DOHH2 (cell line): ENCODE results near the gene ZNF627.

Source experiments
- H3F3A ChIP-seq: fragments of 200-600 bp; sonication (generic), shearing (Covaris generic); 2 replicates; pipeline ENCODE4 v1.6.0; 2016; ENCODE audit warnings: antibody characterized with exemption, mild to moderate bottlenecking; ENCODE audit not compliant: control insufficient read depth, insufficient read depth
- H3K27ac ChIP-seq: fragments of 200-600 bp; sonication (generic); 2 replicates; pipeline ENCODE4 v1.5.1; 2014; ENCODE audit warnings: low read depth, mild to moderate bottlenecking, low read length, moderate library complexity
- H3K27me3 ChIP-seq: fragments of 200-600 bp; sonication (generic); 2 replicates; pipeline ENCODE4 v1.6.1; 2014; ENCODE audit warnings: mild to moderate bottlenecking, low read length, mixed read lengths; ENCODE audit not compliant: control insufficient read depth
- H3K36me3 ChIP-seq: fragments of 200-600 bp; sonication (generic); 2 replicates; pipeline ENCODE4 v1.6.1; 2014; ENCODE audit warnings: mild to moderate bottlenecking, low read length, moderate library complexity, mixed read lengths; ENCODE audit not compliant: control insufficient read depth
- H3K4me1 ChIP-seq: fragments of 200-600 bp; sonication (generic); 2 replicates; pipeline ENCODE4 v1.6.1; 2014; ENCODE audit warnings: mild to moderate bottlenecking, low read length, mixed read lengths; ENCODE audit not compliant: control insufficient read depth
- H3K4me2 ChIP-seq: fragments of 200-600 bp; sonication (generic); 2 replicates; pipeline ENCODE4 v1.6.0; 2014; ENCODE audit warnings: mild to moderate bottlenecking, low read length, moderate library complexity
- H3K4me3 ChIP-seq: fragments of 200-600 bp; sonication (generic); 2 replicates; pipeline ENCODE4 v1.5.1; 2014; ENCODE audit warnings: mild to moderate bottlenecking, low read length, mixed read lengths
- H3K79me2 ChIP-seq: fragments of 200-600 bp; sonication (generic); 2 replicates; pipeline ENCODE4 v1.6.1; 2014; ENCODE audit warnings: mild to moderate bottlenecking, low read length, mixed read lengths; ENCODE audit not compliant: control insufficient read depth
- H3K9me2 ChIP-seq: fragments of 200-600 bp; sonication (generic); replicated peaks from 2 replicates; pipeline ENCODE4 v1.6.1; 2014; ENCODE audit warnings: mild to moderate bottlenecking, low read length, mixed read lengths; ENCODE audit not compliant: control insufficient read depth
- H3K9me3 ChIP-seq: fragments of 200-600 bp; sonication (generic); 2 replicates; pipeline ENCODE4 v1.6.1; 2014; ENCODE audit warnings: antibody characterized with exemption, low read length, mixed read lengths; ENCODE audit not compliant: control insufficient read depth, insufficient read depth
- H4K20me1 ChIP-seq: fragments of 200-600 bp; sonication (generic); 2 replicates; pipeline ENCODE4 v1.6.0; 2014; ENCODE audit warnings: low read depth, mild to moderate bottlenecking, antibody characterized with exemption, low read length, moderate library complexity; ENCODE audit not compliant: control insufficient read depth, insufficient read depth
- EZH2phosphoT487 ChIP-seq: fragments of 200-600 bp; sonication (generic); IDR thresholded peaks from 2 replicates; pipeline ENCODE4 v1.6.1; 2017; ENCODE audit warnings: borderline replicate concordance, mild to moderate bottlenecking, antibody characterized with exemption, low read length, moderate library complexity, mixed read lengths
- TF ChIP-seq, protein P1 (sequence below): fragments of 200-600 bp; sonication (generic); IDR thresholded peaks from one replicate; pipeline ENCODE4 v1.5.1; 2014; ENCODE audit warnings: antibody characterized with exemption, mild to moderate bottlenecking, low read depth, low read length; ENCODE audit not compliant: poor library complexity, severe bottlenecking

Gene ZNF627

DNA sequence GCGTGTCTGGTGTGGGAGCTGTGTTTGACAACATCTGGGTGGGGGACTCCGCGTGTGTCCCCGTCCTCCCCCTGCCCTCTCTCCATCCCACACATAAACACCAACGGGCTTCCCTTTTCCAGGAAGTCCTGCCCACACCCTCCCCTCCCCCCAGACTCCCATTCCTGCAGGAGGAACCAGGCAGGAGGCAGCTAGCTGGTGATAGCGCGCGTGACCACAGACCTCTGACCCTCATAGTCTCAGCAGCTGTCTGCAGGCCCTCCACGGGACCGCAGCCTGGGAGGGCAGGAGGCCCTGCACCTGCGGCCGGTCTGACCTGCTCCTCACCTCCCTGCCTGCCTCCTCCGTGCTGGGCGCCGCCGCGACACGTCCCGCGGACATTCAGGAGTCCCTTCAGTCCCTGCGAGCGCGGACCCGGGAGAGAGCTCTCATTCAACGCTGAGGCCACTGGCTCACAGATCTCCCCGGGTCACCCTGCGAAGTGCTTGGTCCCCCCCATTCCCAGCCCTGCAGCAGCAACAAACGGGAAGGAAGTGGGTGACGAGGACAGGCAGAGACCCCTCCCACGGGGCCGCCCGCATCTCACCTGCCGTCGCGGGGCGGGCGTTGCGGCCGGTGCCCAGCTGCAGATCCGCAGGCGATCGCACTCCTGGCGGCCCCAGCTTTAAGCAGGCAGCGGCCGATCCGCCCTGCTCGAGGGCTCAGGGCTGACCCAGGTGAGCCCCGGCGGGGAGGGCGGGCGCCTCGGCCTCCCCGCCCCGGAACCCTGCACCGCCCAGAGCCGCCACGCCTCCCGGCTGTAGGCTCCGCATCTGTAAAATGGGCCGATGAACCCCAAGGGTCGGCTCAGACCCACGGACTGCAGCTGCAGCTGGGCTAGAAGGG, 18.8 kb upstream of the ZNF627 start:
- Histone ChIP-seq H3K27ac (no peak overlapping the region), H3K9me3 (no peaks in the 10 kb centered on the region), H3K36me3 (no peaks in the 10 kb centered on the region), H3K27me3 (no peaks in the 10 kb centered on the region), H3F3A (peaks cover 28% of the 10 kb centered on the region), H4K20me1 (no peaks in the 10 kb centered on the region), H3K79me2 (no peaks in the 10 kb centered on the region), H3K4me1 (peaks cover 62% of the 10 kb centered on the region), H3K4me3 (no peak overlapping the region), H3K4me2 (no peak overlapping the region), H3K9me2 (no peaks in the 10 kb centered on the region)
- TF ChIP-seq, protein P1, sequence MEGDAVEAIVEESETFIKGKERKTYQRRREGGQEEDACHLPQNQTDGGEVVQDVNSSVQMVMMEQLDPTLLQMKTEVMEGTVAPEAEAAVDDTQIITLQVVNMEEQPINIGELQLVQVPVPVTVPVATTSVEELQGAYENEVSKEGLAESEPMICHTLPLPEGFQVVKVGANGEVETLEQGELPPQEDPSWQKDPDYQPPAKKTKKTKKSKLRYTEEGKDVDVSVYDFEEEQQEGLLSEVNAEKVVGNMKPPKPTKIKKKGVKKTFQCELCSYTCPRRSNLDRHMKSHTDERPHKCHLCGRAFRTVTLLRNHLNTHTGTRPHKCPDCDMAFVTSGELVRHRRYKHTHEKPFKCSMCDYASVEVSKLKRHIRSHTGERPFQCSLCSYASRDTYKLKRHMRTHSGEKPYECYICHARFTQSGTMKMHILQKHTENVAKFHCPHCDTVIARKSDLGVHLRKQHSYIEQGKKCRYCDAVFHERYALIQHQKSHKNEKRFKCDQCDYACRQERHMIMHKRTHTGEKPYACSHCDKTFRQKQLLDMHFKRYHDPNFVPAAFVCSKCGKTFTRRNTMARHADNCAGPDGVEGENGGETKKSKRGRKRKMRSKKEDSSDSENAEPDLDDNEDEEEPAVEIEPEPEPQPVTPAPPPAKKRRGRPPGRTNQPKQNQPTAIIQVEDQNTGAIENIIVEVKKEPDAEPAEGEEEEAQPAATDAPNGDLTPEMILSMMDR, result no peak
- TF ChIP-seq EZH2phosphoT487, result no peak

DNA sequence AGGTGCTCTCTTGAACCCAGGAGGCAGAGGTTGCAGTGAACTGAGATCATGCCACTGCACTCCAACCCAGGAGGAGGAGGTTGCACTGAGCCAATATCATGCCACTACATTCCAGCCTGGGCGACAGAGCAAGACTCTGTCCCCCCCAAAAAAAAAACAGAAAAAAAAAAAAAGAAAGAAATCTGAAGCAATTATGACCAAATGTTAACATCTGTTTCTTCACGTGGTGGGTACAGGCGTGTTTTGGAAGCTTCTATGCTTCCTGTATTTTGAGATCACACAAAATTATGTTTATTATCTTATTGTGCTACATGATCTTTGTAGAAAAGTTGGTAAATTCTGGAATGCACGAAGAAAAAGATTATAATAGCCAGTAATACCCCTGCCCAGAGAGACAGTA, 17.2 kb upstream of the ZNF627 start:
- Histone ChIP-seq H3K36me3 (no peaks in the 10 kb centered on the region), H3K4me3 (0 out of 2 replicates have a peak overlapping the region, but pooled peaks have one; percentile 16), H3F3A (peaks cover 33% of the 10 kb centered on the region), H4K20me1 (no peaks in the 10 kb centered on the region), H3K27me3 (no peaks in the 10 kb centered on the region), H3K79me2 (no peaks in the 10 kb centered on the region), H3K4me1 (peaks cover 64% of the 10 kb centered on the region), H3K9me3 (no peaks in the 10 kb centered on the region), H3K4me2 (peak overlapping the region; percentile 89), H3K27ac (peak overlapping the region; percentile 98), H3K9me2 (no peaks in the 10 kb centered on the region)
- TF ChIP-seq, protein P1, result no peak
- no peak for TF ChIP-seq EZH2phosphoT487

DNA sequence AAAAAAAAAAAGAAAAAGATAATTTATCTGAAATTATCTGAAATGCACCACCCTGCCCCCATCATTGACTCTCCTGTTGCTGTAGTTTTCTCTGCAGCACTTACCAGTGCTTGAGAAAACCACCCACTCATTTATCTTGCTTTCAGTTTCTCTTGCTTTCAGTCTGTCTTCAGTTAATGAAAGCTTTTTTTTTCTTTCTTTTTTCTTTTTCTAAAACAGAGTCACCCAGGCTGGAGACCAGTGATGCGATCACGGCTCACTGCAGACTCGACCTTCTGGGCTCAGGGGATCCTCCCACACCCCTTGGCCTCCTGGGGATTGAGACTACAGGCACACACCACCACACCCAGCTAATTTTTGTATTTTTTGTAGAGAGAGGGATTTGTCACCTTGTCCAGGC, 15.5 kb upstream of the ZNF627 start:
- Histone ChIP-seq H3K4me2 (peak overlapping the region; percentile 89), H3K4me1 (peaks cover 64% of the 10 kb centered on the region), H3K9me3 (no peaks in the 10 kb centered on the region), H4K20me1 (no peaks in the 10 kb centered on the region), H3K27ac (peak overlapping the region; percentile 98), H3K9me2 (no peaks in the 10 kb centered on the region), H3F3A (peaks cover 38% of the 10 kb centered on the region), H3K36me3 (no peaks in the 10 kb centered on the region), H3K4me3 (peak overlapping the region; percentile 65), H3K79me2 (no peaks in the 10 kb centered on the region), H3K27me3 (no peaks in the 10 kb centered on the region)
- TF ChIP-seq, protein P1, result no peak
